ENCODE data around the gene C3AR1.
"Not testable (repeated sequence)": the region's sequence is repeated elsewhere in the genome, so short reads cannot be mapped to it uniquely, and the experiment has no call there.

C3AR1 gene

GRCh38 chr12:8065991-8066594, at the start of gene C3AR1:
Gene C3AR1 (minus strand): TSS chr12:8066359. CDS start chr12:8060185, 6,174 bp downstream.
- in situ Hi-C loops (cut with HindIII; ENCODE audit: low sequenced_read_pairs): no loop called here

- in situ Hi-C loops (cut with HindIII; ENCODE audit: low sequenced_read_pairs): not testable (repeated sequence)
These were observed 47.0 kb upstream of the C3AR1 start for GRCh38 chr12:8113117-8113516.

GRCh38 chr12:8108808-8109398, 42.7 kb upstream of the C3AR1 start:
- in situ Hi-C loops (cut with HindIII; ENCODE audit: low sequenced_read_pairs): no loop called here

- in situ Hi-C loops (cut with HindIII; ENCODE audit: low sequenced_read_pairs): no loop called here
These were observed 33.1 kb upstream of the C3AR1 start for GRCh38 chr12:8099235-8099634.

GRCh38 chr12:8096281-8096915, 30.2 kb upstream of the C3AR1 start:
- in situ Hi-C loops (cut with HindIII; ENCODE audit: low sequenced_read_pairs): no loop called here

GRCh38 chr12:8093291-8093690, 27.1 kb upstream of the C3AR1 start:
- in situ Hi-C loops (cut with HindIII; ENCODE audit: low sequenced_read_pairs): loop anchor here (5.0 kb wide), 1 partner anchor 39 kb away; no protein-coding TSS in a partner anchor

- in situ Hi-C loops (cut with HindIII; ENCODE audit: low sequenced_read_pairs): loop anchor here (5.0 kb wide), 1 partner anchor 43 kb away; no protein-coding TSS in a partner anchor
These were observed 23.6 kb upstream of the C3AR1 start for GRCh38 chr12:8089716-8090115.

- in situ Hi-C loops (cut with HindIII; ENCODE audit: low sequenced_read_pairs): not testable (repeated sequence)
These were observed 23.1 kb upstream of the C3AR1 start for GRCh38 chr12:8089277-8089676.

- in situ Hi-C loops (cut with HindIII; ENCODE audit: low sequenced_read_pairs): no loop called here
These were observed 22.4 kb upstream of the C3AR1 start for GRCh38 chr12:8088574-8088973.

GRCh38 chr12:8087666-8088065, 21.5 kb upstream of the C3AR1 start:
- in situ Hi-C loops (cut with HindIII; ENCODE audit: low sequenced_read_pairs): no loop called here

GRCh38 chr12:8084351-8084750, 18.2 kb upstream of the C3AR1 start:
- in situ Hi-C loops (cut with HindIII; ENCODE audit: low sequenced_read_pairs): not testable (repeated sequence)

GRCh38 chr12:8082808-8083100, 16.6 kb upstream of the C3AR1 start:
- in situ Hi-C loops (cut with HindIII; ENCODE audit: low sequenced_read_pairs): no loop called here

GRCh38 chr12:8081251-8081920, 15.2 kb upstream of the C3AR1 start:
- in situ Hi-C loops (cut with HindIII; ENCODE audit: low sequenced_read_pairs): no loop called here

- in situ Hi-C loops (cut with HindIII; ENCODE audit: low sequenced_read_pairs): no loop called here
These were observed 14.0 kb upstream of the C3AR1 start for GRCh38 chr12:8080120-8080519.

- in situ Hi-C loops (cut with HindIII; ENCODE audit: low sequenced_read_pairs): no loop called here
These were observed 12.8 kb upstream of the C3AR1 start for GRCh38 chr12:8078916-8079315.

GRCh38 chr12:8078398-8078797, 12.2 kb upstream of the C3AR1 start:
- in situ Hi-C loops (cut with HindIII; ENCODE audit: low sequenced_read_pairs): no loop called here

- in situ Hi-C loops (cut with HindIII; ENCODE audit: low sequenced_read_pairs): no loop called here
These were observed 11.0 kb upstream of the C3AR1 start for GRCh38 chr12:8077207-8077606.

GRCh38 chr12:8076366-8076765, 10.2 kb upstream of the C3AR1 start:
- in situ Hi-C loops (cut with HindIII; ENCODE audit: low sequenced_read_pairs): no loop called here

GRCh38 chr12:8075935-8076334, 9.8 kb upstream of the C3AR1 start:
- in situ Hi-C loops (cut with HindIII; ENCODE audit: low sequenced_read_pairs): no loop called here

- in situ Hi-C loops (cut with HindIII; ENCODE audit: low sequenced_read_pairs): not testable (repeated sequence)
These were observed 5.7 kb upstream of the C3AR1 start for GRCh38 chr12:8071820-8072219.

GRCh38 chr12:8069582-8069981, 3.4 kb upstream of the C3AR1 start:
- in situ Hi-C loops (cut with HindIII; ENCODE audit: low sequenced_read_pairs): no loop called here

GRCh38 chr12:8064131-8064530, 2.0 kb downstream of the C3AR1 start:
- in situ Hi-C loops (cut with HindIII; ENCODE audit: low sequenced_read_pairs): no loop called here

All from endothelial cell of hepatic sinusoid (primary cell).